CD4-positive, alpha-beta T cell (primary cell): Measurements from ENCODE around the gene SPIN2A. TPM values are rescaled to one million over a fixed set of nuclear protein-coding genes. Genes with fewer than 3 reads are reported as not detected.
"Not testable (repeated sequence)": the region's sequence is repeated elsewhere in the genome, so short reads cannot be mapped to it uniquely, and the experiment has no call there.

ENCODE experiments used
- ATAC-seq: fragments of 200-7000 bp; cut with Tn5 transposase; one replicate; pipeline ENCODE4 v1.10.0; 2022; ENCODE audit warnings: mild to moderate bottlenecking; ENCODE audit not compliant: poor library complexity
- CTCF ChIA-PET: fragments of 350-600 bp; sonication (Branson Sonifier 250); formaldehyde crosslinking; loops from one replicate; lab custom pipeline; 2021; ENCODE audit warnings: antibody characterized with exemption, inconsistent platforms; lab: Charles Lee
- POLR2A ChIA-PET: fragments of 350-600 bp; sonication (Branson Sonifier 250); formaldehyde crosslinking; loops from one replicate; lab custom pipeline; 2021; ENCODE audit warnings: antibody characterized with exemption, inconsistent platforms; lab: Charles Lee
- DNase-seq, 14 experiments: peaks; one replicate each; pipeline ENCODE4 v3.0.0-alpha.2; 2013 to 2020; ENCODE audit warnings: mixed read lengths in 2 of 14
- H3K27ac ChIP-seq, 2 donors: one replicate each; pipeline versions ENCODE4 v1.5.1 to v1.7.0; 2013; ENCODE audit warnings: low read length in 2 of 2, low read depth in 1 of 2, mild to moderate bottlenecking in 1 of 2
- H3K27me3 ChIP-seq, 2 experiments: 1 replicate in 1 of 2; 2 replicates in 1 of 2; pipeline versions ENCODE4 v1.6.1 to v1.7.0; 2013; ENCODE audit warnings: low read length in 2 of 2, control low read depth in 1 of 2, mild to moderate bottlenecking in 1 of 2, moderate library complexity in 1 of 2; ENCODE audit not compliant: insufficient read depth in 2 of 2, control insufficient read depth in 1 of 2
- H3K36me3 ChIP-seq: one replicate; pipeline ENCODE4 v1.6.1; 2013; ENCODE audit warnings: low read length, control low read depth; ENCODE audit not compliant: insufficient read depth
- H3K4me1 ChIP-seq: one replicate; pipeline ENCODE4 v1.6.1; 2013; ENCODE audit warnings: low read length, control low read depth; ENCODE audit not compliant: insufficient read depth
- H3K4me3 ChIP-seq: one replicate; pipeline ENCODE4 v1.5.1; 2013; ENCODE audit warnings: mild to moderate bottlenecking, low read length, moderate library complexity
- H3K9me3 ChIP-seq, 2 experiments: 1 replicate in 1 of 2; 2 replicates in 1 of 2; pipeline versions ENCODE4 v1.6.1 to v1.7.0; 2013; ENCODE audit warnings: low read length in 2 of 2, mild to moderate bottlenecking in 2 of 2, control low read depth in 1 of 2, moderate library complexity in 1 of 2; ENCODE audit not compliant: control insufficient read depth in 1 of 2, insufficient read depth in 1 of 2
- H3K27ac Mint-ChIP-seq: one replicate; pipeline ENCODE4 v1.8.0; 2020; ENCODE audit warnings: mixed read lengths
- H3K27me3 Mint-ChIP-seq: one replicate; pipeline ENCODE4 v1.8.0; 2021; ENCODE audit warnings: mixed read lengths
- H3K36me3 Mint-ChIP-seq: one replicate; pipeline ENCODE4 v1.8.0; 2021; ENCODE audit warnings: low read depth, mixed read lengths
- H3K4me1 Mint-ChIP-seq: one replicate; pipeline ENCODE4 v1.8.0; 2021; ENCODE audit warnings: low read depth, mixed read lengths
- H3K4me3 Mint-ChIP-seq: one replicate; pipeline ENCODE4 v1.8.0; 2020; ENCODE audit warnings: mild to moderate bottlenecking, mixed read lengths
- H3K9me3 Mint-ChIP-seq: one replicate; pipeline ENCODE4 v1.8.0; 2020; ENCODE audit warnings: mixed read lengths
- CTCF ChIP-seq: fragments of 200-600 bp; IDR thresholded peaks from one replicate; pipeline ENCODE4 v1.8.0; 2022; ENCODE audit warnings: antibody characterized with exemption, mild to moderate bottlenecking
- intact Hi-C, 2 experiments: fragments of 100-400 bp; cut with DNase I in 1 of 2; cut with micrococcal nuclease in 1 of 2; formaldehyde crosslinking; loops; one replicate each; pipeline versions ENCODE4 v1.15.1 to v1.9.0; 2023 to 2025; cut with DNase I, micrococcal nuclease
- total RNA-seq, 174 experiments: library from RNA in 2 of 174; stranded (reverse) in 2 of 174; gene quantifications; one replicate each; pipeline ENCODE4 v1.2.3 and lab custom pipeline; 2021 to 2026

The SPIN2A gene
- total RNA-seq, 2 experiments from 2014 or later, result 0.49 to 1.1 TPM

DNA sequence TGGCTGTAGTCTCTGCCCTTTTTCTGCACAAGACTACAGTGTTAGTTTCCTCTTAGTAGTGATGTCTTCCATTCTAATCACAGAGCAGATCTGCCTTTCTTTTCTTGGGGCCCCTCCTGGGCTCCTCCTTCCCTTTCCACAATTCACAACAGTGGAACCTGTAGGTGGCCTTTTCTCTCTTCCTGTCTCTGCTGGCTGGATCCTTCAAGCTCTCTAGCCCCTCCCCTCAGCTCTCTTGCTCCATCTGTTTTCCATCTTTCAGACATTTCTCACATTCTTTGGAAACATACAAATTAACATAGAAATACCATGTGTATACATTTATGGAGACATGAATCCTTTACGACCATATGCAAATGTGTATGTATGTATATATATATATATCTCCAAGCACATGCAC is 304 bp upstream of the SPIN2A start:
- Histone ChIP-seq H3K36me3 (no peaks in the 10 kb centered on the region), H3K27ac (no peak overlapping the region), H3K27me3 (no peaks in the 10 kb centered on the region), H3K9me3 (no peaks in the 10 kb centered on the region), H3K4me3 (no peak overlapping the region), H3K4me1 (no peaks in the 10 kb centered on the region)
- H3K36me3 Mint-ChIP-seq, result peaks cover 3% of the 10 kb centered on the region
- ChIA-PET CTCF (no interaction called here), POLR2A (no interaction called here)
- no peak overlapping the region for H3K27ac Mint-ChIP-seq
- no peak overlapping the region for H3K4me3 Mint-ChIP-seq
- DNase-seq, result no peak
- no peak for TF ChIP-seq CTCF
- peaks cover 10% of the 10 kb centered on the region for H3K4me1 Mint-ChIP-seq
- H3K27me3 Mint-ChIP-seq, result no peaks in the 10 kb centered on the region
- intact Hi-C loops, result no loop called here
- no peaks in the 10 kb centered on the region for H3K9me3 Mint-ChIP-seq
- ATAC-seq, result no peak

GRCh38 chrX:57136589-57136988 is 608 bp downstream of the SPIN2A start:
- H3K27ac ChIP-seq, H3K9me3 ChIP-seq, H3K36me3 Mint-ChIP-seq, H3K4me3 ChIP-seq, H3K27me3 Mint-ChIP-seq, CTCF ChIA-PET, H3K9me3 Mint-ChIP-seq, intact Hi-C loops, H3K27me3 ChIP-seq, H3K36me3 ChIP-seq, H3K27ac Mint-ChIP-seq, H3K4me1 ChIP-seq, ATAC-seq, POLR2A ChIA-PET, H3K4me3 Mint-ChIP-seq, H3K4me1 Mint-ChIP-seq, DNase-seq: not testable (repeated sequence)

- no peaks in the 10 kb centered on the region for H3K9me3 ChIP-seq
- DNase-seq, result no peak
- no peaks in the 10 kb centered on the region for H3K36me3 ChIP-seq
- intact Hi-C loops, result no loop called here
- no peak for TF ChIP-seq CTCF
- ChIA-PET CTCF (no interaction called here), POLR2A (no interaction called here)
- Mint-ChIP-seq H3K36me3 (peaks cover 5% of the 10 kb centered on the region), H3K27ac (no peak overlapping the region), H3K4me3 (no peak overlapping the region), H3K9me3 (no peaks in the 10 kb centered on the region), H3K27me3 (no peaks in the 10 kb centered on the region), H3K4me1 (no peaks in the 10 kb centered on the region)
- H3K4me1 ChIP-seq, result no peaks in the 10 kb centered on the region
- H3K27me3 ChIP-seq, result no peaks in the 10 kb centered on the region
- ATAC-seq, result no peak
- H3K4me3 ChIP-seq, result no peak overlapping the region
- no peak overlapping the region for H3K27ac ChIP-seq
These were observed 1.9 kb downstream of the SPIN2A start for GRCh38 chrX:57135287-57135686.

DNA sequence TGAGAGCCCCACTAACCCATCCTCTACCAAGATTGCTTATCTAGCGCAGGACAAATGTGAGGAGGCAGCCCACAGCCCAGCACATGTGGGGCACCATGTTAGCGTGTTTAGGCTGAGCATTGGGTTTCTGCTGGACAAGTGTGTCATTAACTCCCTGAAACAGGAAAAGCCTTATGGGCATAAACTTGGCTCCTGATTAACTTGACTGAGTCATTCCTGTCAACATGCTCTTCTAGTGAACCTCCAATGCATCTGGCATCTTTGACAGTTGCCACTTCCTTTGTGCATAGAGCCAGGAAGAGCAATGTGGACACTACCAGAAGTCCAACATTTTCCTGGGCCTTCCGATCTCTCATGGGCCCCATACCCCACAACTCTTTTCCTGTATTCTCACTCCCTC is 2.5 kb downstream of the SPIN2A start:
- no peak for TF ChIP-seq CTCF
- no peak overlapping the region for H3K27ac Mint-ChIP-seq
- intact Hi-C loops, result no loop called here
- H3K4me1 Mint-ChIP-seq, result no peaks in the 10 kb centered on the region
- H3K36me3 Mint-ChIP-seq, result peaks cover 5% of the 10 kb centered on the region
- ChIA-PET POLR2A (no interaction called here), CTCF (no interaction called here)
- no peaks in the 10 kb centered on the region for H3K4me1 ChIP-seq
- H3K36me3 ChIP-seq, result no peaks in the 10 kb centered on the region
- H3K27me3 Mint-ChIP-seq, result no peaks in the 10 kb centered on the region
- H3K27ac ChIP-seq, result no peak overlapping the region
- H3K9me3 ChIP-seq, result no peaks in the 10 kb centered on the region
- no peaks in the 10 kb centered on the region for H3K27me3 ChIP-seq
- DNase-seq (no peak), ATAC-seq (no peak)
- no peak overlapping the region for H3K4me3 ChIP-seq
- H3K9me3 Mint-ChIP-seq, result no peaks in the 10 kb centered on the region
- H3K4me3 Mint-ChIP-seq, result no peak overlapping the region
